GM12878 (cell line): ENCODE data around the gene ETDC.

ENCODE experiments used
- BMI1 ChIP-seq: fragments of 450-650 bp; IDR thresholded peaks from 2 replicates; pipeline ENCODE4 v1.6.1; 2016; ENCODE audit warnings: mild to moderate bottlenecking, moderate library complexity, borderline replicate concordance
- BRCA1 ChIP-seq: IDR thresholded peaks from 2 replicates; pipeline ENCODE4 v1.6.1; 2011; ENCODE audit warnings: low read depth, low read length, improper control_type of control experiment
- CBX5 ChIP-seq: sonication (generic); IDR thresholded peaks from 2 replicates; pipeline ENCODE4 v1.6.1; 2016; ENCODE audit warnings: low read depth, moderate library complexity, mild to moderate bottlenecking, inconsistent platforms
- FOXM1 ChIP-seq: IDR thresholded peaks from 2 replicates; pipeline ENCODE4 v1.6.1; 2012; ENCODE audit warnings: low read depth, mild to moderate bottlenecking, inconsistent platforms, low read length, moderate library complexity
- GATAD2B ChIP-seq: fragments of 450-650 bp; conservative IDR thresholded peaks from 2 replicates; pipeline ENCODE4 v1.6.1; 2017; ENCODE audit warnings: low read depth, mild to moderate bottlenecking, moderate library complexity
- JUNB ChIP-seq: IDR thresholded peaks from 2 replicates; pipeline ENCODE4 v1.6.1; 2016; ENCODE audit warnings: antibody characterized with exemption, mild to moderate bottlenecking
- SP1 ChIP-seq: IDR thresholded peaks from one replicate; pipeline ENCODE4 v1.6.1; 2011; ENCODE audit warnings: low read depth, low read length
- YBX1 ChIP-seq: fragments of 450-650 bp; IDR thresholded peaks from 2 replicates; pipeline ENCODE4 v1.6.1; 2016; ENCODE audit warnings: antibody characterized with exemption
- TF ChIP-seq, protein P1 (sequence below), 3 experiments: IDR thresholded peaks in 2 of 3; conservative IDR thresholded peaks in 1 of 3; 2 replicates each; pipeline ENCODE4 v1.5.1; 2011; ENCODE audit warnings: low read depth in 3 of 3, low read length in 3 of 3, mild to moderate bottlenecking in 3 of 3, control low read depth in 2 of 3, moderate library complexity in 2 of 3, inconsistent platforms in 1 of 3, mixed read lengths in 1 of 3; ENCODE audit not compliant: control insufficient read depth in 2 of 3, insufficient read depth in 1 of 3; ENCODE audit errors: extremely low read depth in 1 of 3
- TF ChIP-seq, protein P2 (sequence below): fragments of 450-650 bp; IDR thresholded peaks from 2 replicates; pipeline ENCODE4 v1.6.1; 2017; ENCODE audit warnings: antibody characterized with exemption, mild to moderate bottlenecking, moderate library complexity
- TF ChIP-seq, protein P3 (sequence below): IDR thresholded peaks from 2 replicates; pipeline ENCODE4 v1.6.1; 2011; ENCODE audit warnings: mild to moderate bottlenecking, low read depth, low read length, moderate library complexity; ENCODE audit not compliant: insufficient replicate concordance

DNA sequence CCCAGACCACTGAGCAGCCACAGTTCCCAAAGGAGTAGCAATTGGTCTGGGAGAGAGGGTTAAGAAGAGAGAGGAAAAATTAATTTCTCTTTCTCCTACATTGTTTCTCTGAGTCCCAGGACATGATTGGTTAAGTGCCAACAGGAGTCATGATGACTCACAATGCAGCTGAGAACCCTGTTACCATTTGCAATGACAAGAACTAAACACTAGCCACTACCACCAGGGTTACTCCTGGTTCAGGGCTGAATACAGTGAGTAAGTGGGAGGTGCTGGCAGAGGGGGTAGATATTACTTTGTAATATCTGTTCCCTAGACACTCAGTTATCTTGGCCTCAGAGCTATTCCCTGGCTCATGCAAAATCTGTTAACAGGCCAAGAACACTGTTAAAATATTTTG is 18.0 kb downstream of the ETDC start:
- TF ChIP-seq, protein P1, sequence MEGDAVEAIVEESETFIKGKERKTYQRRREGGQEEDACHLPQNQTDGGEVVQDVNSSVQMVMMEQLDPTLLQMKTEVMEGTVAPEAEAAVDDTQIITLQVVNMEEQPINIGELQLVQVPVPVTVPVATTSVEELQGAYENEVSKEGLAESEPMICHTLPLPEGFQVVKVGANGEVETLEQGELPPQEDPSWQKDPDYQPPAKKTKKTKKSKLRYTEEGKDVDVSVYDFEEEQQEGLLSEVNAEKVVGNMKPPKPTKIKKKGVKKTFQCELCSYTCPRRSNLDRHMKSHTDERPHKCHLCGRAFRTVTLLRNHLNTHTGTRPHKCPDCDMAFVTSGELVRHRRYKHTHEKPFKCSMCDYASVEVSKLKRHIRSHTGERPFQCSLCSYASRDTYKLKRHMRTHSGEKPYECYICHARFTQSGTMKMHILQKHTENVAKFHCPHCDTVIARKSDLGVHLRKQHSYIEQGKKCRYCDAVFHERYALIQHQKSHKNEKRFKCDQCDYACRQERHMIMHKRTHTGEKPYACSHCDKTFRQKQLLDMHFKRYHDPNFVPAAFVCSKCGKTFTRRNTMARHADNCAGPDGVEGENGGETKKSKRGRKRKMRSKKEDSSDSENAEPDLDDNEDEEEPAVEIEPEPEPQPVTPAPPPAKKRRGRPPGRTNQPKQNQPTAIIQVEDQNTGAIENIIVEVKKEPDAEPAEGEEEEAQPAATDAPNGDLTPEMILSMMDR (IDR thresholded peaks at IDR 0.05 in 2 of 3, conservative IDR thresholded peaks at IDR 0.05 in 1 of 3; ENCODE audit: control insufficient read depth in 2 of 3, extremely low read depth in 1 of 3, insufficient read depth in 1 of 3, low read depth in 3 of 3, low read length in 3 of 3): no peak
- TF ChIP-seq, protein P2, sequence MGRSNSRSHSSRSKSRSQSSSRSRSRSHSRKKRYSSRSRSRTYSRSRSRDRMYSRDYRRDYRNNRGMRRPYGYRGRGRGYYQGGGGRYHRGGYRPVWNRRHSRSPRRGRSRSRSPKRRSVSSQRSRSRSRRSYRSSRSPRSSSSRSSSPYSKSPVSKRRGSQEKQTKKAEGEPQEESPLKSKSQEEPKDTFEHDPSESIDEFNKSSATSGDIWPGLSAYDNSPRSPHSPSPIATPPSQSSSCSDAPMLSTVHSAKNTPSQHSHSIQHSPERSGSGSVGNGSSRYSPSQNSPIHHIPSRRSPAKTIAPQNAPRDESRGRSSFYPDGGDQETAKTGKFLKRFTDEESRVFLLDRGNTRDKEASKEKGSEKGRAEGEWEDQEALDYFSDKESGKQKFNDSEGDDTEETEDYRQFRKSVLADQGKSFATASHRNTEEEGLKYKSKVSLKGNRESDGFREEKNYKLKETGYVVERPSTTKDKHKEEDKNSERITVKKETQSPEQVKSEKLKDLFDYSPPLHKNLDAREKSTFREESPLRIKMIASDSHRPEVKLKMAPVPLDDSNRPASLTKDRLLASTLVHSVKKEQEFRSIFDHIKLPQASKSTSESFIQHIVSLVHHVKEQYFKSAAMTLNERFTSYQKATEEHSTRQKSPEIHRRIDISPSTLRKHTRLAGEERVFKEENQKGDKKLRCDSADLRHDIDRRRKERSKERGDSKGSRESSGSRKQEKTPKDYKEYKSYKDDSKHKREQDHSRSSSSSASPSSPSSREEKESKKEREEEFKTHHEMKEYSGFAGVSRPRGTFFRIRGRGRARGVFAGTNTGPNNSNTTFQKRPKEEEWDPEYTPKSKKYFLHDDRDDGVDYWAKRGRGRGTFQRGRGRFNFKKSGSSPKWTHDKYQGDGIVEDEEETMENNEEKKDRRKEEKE: no peak
- no peak for TF ChIP-seq FOXM1
- no peak for TF ChIP-seq JUNB
- no peak for TF ChIP-seq BMI1
- no peak for TF ChIP-seq YBX1
- TF ChIP-seq, protein P3, sequence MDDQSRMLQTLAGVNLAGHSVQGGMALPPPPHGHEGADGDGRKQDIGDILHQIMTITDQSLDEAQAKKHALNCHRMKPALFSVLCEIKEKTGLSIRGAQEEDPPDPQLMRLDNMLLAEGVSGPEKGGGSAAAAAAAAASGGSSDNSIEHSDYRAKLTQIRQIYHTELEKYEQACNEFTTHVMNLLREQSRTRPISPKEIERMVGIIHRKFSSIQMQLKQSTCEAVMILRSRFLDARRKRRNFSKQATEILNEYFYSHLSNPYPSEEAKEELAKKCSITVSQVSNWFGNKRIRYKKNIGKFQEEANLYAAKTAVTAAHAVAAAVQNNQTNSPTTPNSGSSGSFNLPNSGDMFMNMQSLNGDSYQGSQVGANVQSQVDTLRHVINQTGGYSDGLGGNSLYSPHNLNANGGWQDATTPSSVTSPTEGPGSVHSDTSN: no peak
- TF ChIP-seq GATAD2B: no peak
- no peak for TF ChIP-seq BRCA1
- TF ChIP-seq CBX5: no peak
- no peak for TF ChIP-seq SP1
